Small intestine (tissue), 7 donors: Measurements from ENCODE around the gene ITGB8. TPM values are rescaled to one million over a fixed set of nuclear protein-coding genes. Genes with fewer than 3 reads are reported as not detected.

Source experiments
- DNase-seq, 2 donors: peaks; one replicate each; pipeline versions ENCODE4 v3.0.0 to v3.0.0-alpha.2; 2013
- FAIRE-seq: peaks from 2 replicates; lab custom pipeline; 2012; peaks lifted over from hg19 to GRCh38; lab: Jason Lieb, UNC
- H3K27ac ChIP-seq, 3 donors: one replicate each; pipeline ENCODE4 v1.5.1; 2013; ENCODE audit warnings: low read length in 2 of 3, mild to moderate bottlenecking in 2 of 3, control low read depth in 1 of 3, inconsistent platforms in 1 of 3, low read depth in 1 of 3, moderate library complexity in 1 of 3
- H3K27me3 ChIP-seq, 3 donors: one replicate each; pipeline ENCODE4 v1.6.1; 2013; ENCODE audit warnings: low read length in 3 of 3, inconsistent platforms in 1 of 3; ENCODE audit not compliant: control insufficient read depth in 3 of 3, insufficient read depth in 3 of 3
- H3K36me3 ChIP-seq, 3 donors: one replicate each; pipeline ENCODE4 v1.6.1; 2013; ENCODE audit warnings: low read length in 3 of 3, inconsistent platforms in 1 of 3, low read depth in 1 of 3, mild to moderate bottlenecking in 1 of 3, moderate library complexity in 1 of 3; ENCODE audit not compliant: control insufficient read depth in 3 of 3, insufficient read depth in 2 of 3
- H3K4me1 ChIP-seq, 3 donors: one replicate each; pipeline ENCODE4 v1.6.1; 2013; ENCODE audit warnings: low read length in 2 of 3, inconsistent platforms in 1 of 3, low read depth in 1 of 3, mild to moderate bottlenecking in 1 of 3, moderate library complexity in 1 of 3; ENCODE audit not compliant: control insufficient read depth in 3 of 3, insufficient read depth in 2 of 3
- H3K4me3 ChIP-seq, 3 donors: one replicate each; pipeline ENCODE4 v1.5.1; 2013; ENCODE audit warnings: low read length in 3 of 3, control low read depth in 1 of 3, inconsistent platforms in 1 of 3, low read depth in 1 of 3, mild to moderate bottlenecking in 1 of 3, moderate library complexity in 1 of 3
- H3K9me3 ChIP-seq, 2 donors: one replicate each; pipeline ENCODE4 v1.6.1; 2013; ENCODE audit warnings: low read depth in 1 of 2, low read length in 1 of 2; ENCODE audit not compliant: control insufficient read depth in 2 of 2, insufficient read depth in 1 of 2
- WGBS, 3 donors: extraction: QIAGEN DNeasy Blood & Tissue Kit; methylation state at CpG; one replicate each; pipeline ENCODE4 v1.1.7; 2013; 5-methylcytosine and 5-hydroxymethylcytosine counted together
- polyA plus RNA-seq, 4 donors: library from polyadenylated mRNA; stranded (reverse) in 3 of 4; unstranded in 1 of 4; fragments of 200-250 nt in 3 of 4; fragments of 120-200 nt in 1 of 4; gene quantifications; one replicate each; pipeline versions ENCODE4 v1.2.1 to v1.2.3, GENCODE V29; 2013
- donor health status: healthy with polysubstance abuse.
- donor health status: control.
- donor health status: control.
- donor health status: Bipolar disorder and iron deficiency.
- donor health status: healthy.

The ITGB8 gene
- polyA plus RNA-seq, 4 donors, result 0.45 to 37.7 (median 1.9) TPM

DNA sequence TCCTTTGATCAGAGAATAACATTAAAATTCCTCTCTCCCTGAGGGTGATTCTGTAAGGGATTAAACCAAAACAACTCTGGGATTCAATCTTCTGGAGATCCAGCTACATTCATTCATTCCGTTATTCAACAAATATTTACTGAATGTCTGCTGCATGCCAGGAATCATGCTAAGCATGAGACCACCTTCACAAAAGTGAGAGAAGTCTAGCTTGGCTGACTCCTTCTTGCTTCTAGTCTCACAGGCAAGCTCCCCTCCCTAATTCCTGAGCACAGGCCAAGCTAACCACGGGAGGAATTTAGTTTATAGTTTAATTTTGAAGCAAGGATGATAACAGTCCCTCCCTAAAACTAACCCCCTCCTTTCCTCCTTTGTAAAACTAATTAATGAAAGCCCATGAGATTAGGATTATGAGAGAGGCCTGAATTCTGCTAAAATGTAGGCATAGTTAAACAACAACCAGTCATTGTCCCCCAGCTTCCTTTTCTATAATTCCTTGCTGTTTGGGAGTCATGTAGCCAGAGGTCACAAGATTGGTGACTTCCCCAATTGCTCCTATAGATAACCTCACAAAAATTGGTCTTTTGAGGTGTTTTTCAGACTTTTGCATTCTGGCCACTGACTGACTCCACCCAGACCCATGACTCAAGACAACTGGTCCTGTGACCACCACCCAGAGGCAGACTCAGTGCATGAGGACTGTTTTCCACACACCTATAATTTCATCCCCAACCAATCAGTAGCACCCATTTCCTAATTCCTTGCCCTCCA lies 113.5 kb downstream of the ITGB8 start:
- WGBS, 3 donors, result 58 to 76% (median 64%) methylated on average over 2 of the region's 2 CpGs
- H3K27me3 ChIP-seq, result no peaks in the 10 kb centered on the region
- no peaks in the 10 kb centered on the region for H3K4me1 ChIP-seq
- no peaks in the 10 kb centered on the region for H3K36me3 ChIP-seq
- H3K27ac ChIP-seq, result no peak overlapping the region
- FAIRE-seq (no peak), DNase-seq (no peak)
- H3K4me3 ChIP-seq, result no peak overlapping the region
- peaks cover 1 to 9% of the 10 kb centered on the region in 2 donors for H3K9me3 ChIP-seq

DNA sequence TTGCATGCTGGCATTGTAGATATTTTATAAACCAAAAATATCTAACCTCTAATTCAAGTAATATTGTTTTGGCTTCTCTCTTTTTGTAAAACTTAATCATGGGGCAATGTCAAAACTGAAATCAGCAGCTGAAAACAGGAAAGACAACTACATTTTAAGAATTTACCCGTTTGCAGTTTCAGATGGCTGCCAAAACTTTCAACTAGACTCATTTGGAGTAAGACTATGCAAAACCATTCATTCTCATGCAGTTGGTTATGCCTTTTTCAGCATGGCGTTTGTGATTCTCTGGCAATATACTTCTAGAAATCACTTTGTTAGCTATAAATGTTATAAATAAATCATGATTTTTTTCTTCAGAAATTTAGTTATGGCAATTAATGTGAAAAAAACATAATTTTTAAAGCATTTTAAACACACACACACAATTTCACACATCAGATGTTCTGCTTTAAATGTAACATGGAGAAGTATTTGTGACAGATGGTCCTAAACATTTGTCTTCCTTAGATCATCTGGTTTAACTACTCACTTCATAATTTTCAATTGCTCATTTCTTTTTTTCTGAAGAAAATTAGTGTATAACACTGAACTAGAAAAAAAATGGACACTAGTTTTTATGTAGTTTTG lies 116.4 kb downstream of the ITGB8 start:
- Histone ChIP-seq H3K36me3 (no peaks in the 10 kb centered on the region), H3K9me3 (peaks cover 0 to 1% of the 10 kb centered on the region in 2 donors), H3K4me1 (no peaks in the 10 kb centered on the region), H3K27me3 (no peaks in the 10 kb centered on the region), H3K4me3 (no peak overlapping the region), H3K27ac (no peak overlapping the region)
- DNase-seq (no peak), FAIRE-seq (no peak)
- 41 to 48% (median 45%) methylated on average over 2 of the region's 2 CpGs for WGBS, 3 donors

DNA sequence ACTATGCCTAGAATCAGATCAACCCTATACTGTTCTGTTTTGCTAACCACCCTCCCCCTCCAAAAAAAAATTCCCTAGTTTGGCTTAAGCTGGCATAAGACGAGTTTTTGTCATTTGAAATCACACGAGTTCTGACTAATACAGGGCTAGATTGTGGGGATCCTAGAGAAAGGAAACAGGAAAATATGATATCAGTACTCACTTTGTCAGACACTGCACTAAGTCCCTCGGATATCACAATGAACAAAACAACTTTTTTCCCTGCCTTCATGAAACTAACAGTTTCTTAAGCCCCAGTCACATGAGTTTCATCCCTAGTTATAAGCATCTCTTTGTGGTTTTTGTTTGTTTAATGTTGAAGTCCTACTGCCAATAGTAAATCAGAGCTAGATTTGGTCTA lies 118.5 kb downstream of the ITGB8 start:
- Histone ChIP-seq H3K4me1 (no peaks in the 10 kb centered on the region), H3K27me3 (no peaks in the 10 kb centered on the region), H3K36me3 (no peaks in the 10 kb centered on the region), H3K4me3 (no peak overlapping the region), H3K27ac (no peak overlapping the region), H3K9me3 (peaks cover 0 to 1% of the 10 kb centered on the region in 2 donors)
- 68 to 83% (median 75%) methylated on average over 3 of the region's 3 CpGs for WGBS, 3 donors
- FAIRE-seq (no peak), DNase-seq (no peak)

GRCh38 chr7:20450536-20450935 lies 119.8 kb downstream of the ITGB8 start:
- Histone ChIP-seq H3K4me3 (no peak overlapping the region), H3K27me3 (no peaks in the 10 kb centered on the region), H3K9me3 (no peaks in the 10 kb centered on the region), H3K36me3 (no peaks in the 10 kb centered on the region), H3K4me1 (no peaks in the 10 kb centered on the region), H3K27ac (no peak overlapping the region)
- DNase-seq (no peak), FAIRE-seq (no peak)
- WGBS, 3 donors, result 79 to 88% (median 88%) methylated on average over 2 of the region's 2 CpGs

DNA sequence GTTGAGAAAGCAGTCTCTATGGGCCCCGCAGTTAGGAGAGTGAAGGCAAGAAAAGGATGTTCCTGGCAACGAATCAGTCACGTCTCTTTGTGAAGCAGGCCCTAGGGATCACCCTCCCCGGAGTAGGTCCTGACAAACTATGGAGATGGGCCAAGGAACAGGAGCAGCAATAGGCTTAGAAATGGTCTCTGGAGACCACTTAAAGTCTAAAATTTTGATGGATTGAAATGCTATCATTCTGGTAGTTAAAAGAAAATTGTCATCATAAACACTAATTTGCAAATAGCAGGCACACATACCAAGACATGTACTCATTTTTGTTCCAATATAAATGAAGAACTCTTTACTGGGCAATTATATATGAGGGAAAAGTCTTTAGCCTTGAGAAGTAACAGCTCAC lies 123.5 kb downstream of the ITGB8 start:
- peaks cover 0 to 11% (median 0%) of the 10 kb centered on the region in 3 donors for H3K4me1 ChIP-seq
- H3K9me3 ChIP-seq, result no peaks in the 10 kb centered on the region
- no peaks in the 10 kb centered on the region for H3K36me3 ChIP-seq
- no peaks in the 10 kb centered on the region for H3K27me3 ChIP-seq
- 77 to 92% (median 90%) methylated on average over 4 of the region's 4 CpGs for WGBS, 3 donors
- H3K27ac ChIP-seq, result no peak overlapping the region
- no peak overlapping the region for H3K4me3 ChIP-seq
- DNase-seq, result no peak
- FAIRE-seq, result no peak

- peak; percentile 48 to 59 for DNase-seq
- FAIRE-seq, result no peak
These were observed 126.0 kb downstream of the ITGB8 start for GRCh38 chr7:20456701-20457100.

GRCh38 chr7:20458521-20458920 lies 127.8 kb downstream of the ITGB8 start:
- Histone ChIP-seq H3K4me1 (peaks cover 0 to 11% (median 0%) of the 10 kb centered on the region in 3 donors), H3K9me3 (no peaks in the 10 kb centered on the region), H3K36me3 (no peaks in the 10 kb centered on the region), H3K27ac (no peak overlapping the region), H3K27me3 (no peaks in the 10 kb centered on the region), H3K4me3 (no peak overlapping the region)
- FAIRE-seq, result no peak
- DNase-seq, result peak; percentile 46 to 61
- 5 to 36% (median 21%) methylated on average over 1 of the region's 1 CpG for WGBS, 3 donors

More at GRCh38 chr7:20456701-20457100, 126.0 kb downstream of the ITGB8 start:
- H3K4me1 ChIP-seq, result peaks cover 0 to 11% (median 0%) of the 10 kb centered on the region in 3 donors
- peak overlapping the region in 1 of 3 donors; percentile 30 for H3K27ac ChIP-seq
- H3K27me3 ChIP-seq, result no peaks in the 10 kb centered on the region
- no peaks in the 10 kb centered on the region for H3K9me3 ChIP-seq
- no peaks in the 10 kb centered on the region for H3K36me3 ChIP-seq
- H3K4me3 ChIP-seq, result no peak overlapping the region

- Histone ChIP-seq H3K27me3 (no peaks in the 10 kb centered on the region), H3K36me3 (no peaks in the 10 kb centered on the region), H3K4me3 (no peak overlapping the region), H3K4me1 (peaks cover 0 to 11% (median 0%) of the 10 kb centered on the region in 3 donors), H3K27ac (no peak overlapping the region), H3K9me3 (no peaks in the 10 kb centered on the region)
- DNase-seq (no peak), FAIRE-seq (no peak)
- 91 to 94% (median 91%) methylated on average over 4 of the region's 4 CpGs for WGBS, 3 donors
These were observed 128.7 kb downstream of the ITGB8 start for GRCh38 chr7:20459419-20459818.
